Adrenal gland (tissue), 12 donors: ENCODE measurements around the gene SLC7A14. TPM values are rescaled to one million over a fixed set of nuclear protein-coding genes. Genes with fewer than 3 reads are reported as not detected.
A peak's percentile ranks its signal among the peaks of the same experiment; 100 is the strongest.

Experiments
- DNase-seq, 7 donors: peaks; one replicate each; pipeline ENCODE4 v3.0.0-alpha.2; 2019 to 2020
- H3K27ac ChIP-seq, 5 donors: fragments of 200-600 bp; sonication (generic) in 4 of 5; 1 replicate in 3 of 5; 2 replicates in 2 of 5; pipeline versions ENCODE4 v1.5.1 to v1.8.0; 2016 to 2020; ENCODE audit warnings: mild to moderate bottlenecking in 1 of 5
- H3K27me3 ChIP-seq: fragments of 200-600 bp; 2 replicates; pipeline ENCODE4 v1.8.0; 2021
- H3K36me3 ChIP-seq, 2 donors: fragments of 200-600 bp; replicated peaks in 1 of 2; 1 replicate in 1 of 2; 2 replicates in 1 of 2; pipeline versions ENCODE4 v1.5.1 to v1.8.0; 2018 to 2022
- H3K4me1 ChIP-seq, 2 donors: fragments of 200-600 bp; replicated peaks in 1 of 2; 1 replicate in 1 of 2; 2 replicates in 1 of 2; pipeline versions ENCODE4 v1.5.1 to v1.8.0; 2018 to 2021
- H3K4me3 ChIP-seq, 4 donors: fragments of 200-600 bp; sonication (generic) in 3 of 4; one replicate each; pipeline ENCODE4 v1.5.1; 2016 to 2018
- H3K9me3 ChIP-seq, 3 donors: fragments of 200-600 bp; sonication (generic) in 1 of 3; replicated peaks in 1 of 3; 1 replicate in 2 of 3; 2 replicates in 1 of 3; pipeline versions ENCODE4 v1.5.1 to v1.8.0; 2016 to 2021
- POLR2A ChIP-seq, 2 donors: fragments of 450-650 bp; IDR thresholded peaks; one replicate each; pipeline ENCODE4 v1.6.1; 2017; ENCODE audit warnings: antibody characterized with exemption in 2 of 2, mild to moderate bottlenecking in 2 of 2, moderate library complexity in 1 of 2
- WGBS, 4 donors: extraction: QIAGEN DNeasy Blood & Tissue Kit in 2 of 4; methylation state at CpG; one replicate each; pipeline versions ENCODE4 v1.1.5 to v1.1.7; 2013 to 2017; 5-methylcytosine and 5-hydroxymethylcytosine counted together
- intact Hi-C, 2 donors: fragments of 100-400 bp; cut with DNase I; formaldehyde crosslinking; loops; one replicate each; pipeline versions ENCODE4 v1.14.1 to v1.15.0; 2022 to 2023
- microRNA-seq, 3 donors: library from miRNA; unstranded; fragments of <30 nt; microRNA quantifications; one replicate each; pipeline ENCODE4, GENCODE V29; 2017 to 2020
- polyA plus RNA-seq, 3 donors: library from polyadenylated mRNA; stranded (reverse); fragments of 200-250 nt in 2 of 3; fragments of 350-450 nt in 1 of 3; fragmentation: Illumina TruSeq in 1 of 3; extraction: RNeasy Lipid Tissue Mini Kit (QIAGEN cat#74804) in 1 of 3; gene quantifications; one replicate each; pipeline ENCODE4 v1.2.3, GENCODE V29; 2013 to 2014
- total RNA-seq, 9 donors: library from RNA; depleted of rRNA in 4 of 9; stranded (reverse); fragments of >200 nt in 4 of 9; fragments of 120-200 nt in 1 of 9; fragmentation: NEBNext Ultra II Directional in 1 of 9; extraction: Animal tissue kit (Norgen Biotek cat#: 25700) in 1 of 9; gene quantifications; one replicate each; pipeline versions ENCODE4 v1.1.0 to v1.2.4, GENCODE V29; 2013 to 2023
- TF ChIP-seq, protein P1 (sequence below), 6 experiments: fragments of 450-650 bp in 4 of 6; fragments of 200-600 bp in 2 of 6; sonication (generic) in 1 of 6; IDR thresholded peaks; 1 replicate in 5 of 6; 2 replicates in 1 of 6; pipeline versions ENCODE4 v1.5.1 to v1.8.0; 2016 to 2021; ENCODE audit warnings: antibody characterized with exemption in 6 of 6, mild to moderate bottlenecking in 2 of 6, moderate library complexity in 1 of 6
- donor health status: healthy with polysubstance abuse.
- donor health status: Bipolar disorder and iron deficiency.
- donor health status: DM: yes; HTN: yes; CAD: no.
- donor health status: DM: no; HTN: no; CAD: no.
- donor health status: DM: no; HTN: no; CAD: no.
- donor health status: DM: yes; HTN: yes; CAD: no.

Gene SLC7A14
- total and polyA plus RNA-seq, 12 donors: 0.03 to 3.8 (median 0.48) TPM; not detected in 1

DNA sequence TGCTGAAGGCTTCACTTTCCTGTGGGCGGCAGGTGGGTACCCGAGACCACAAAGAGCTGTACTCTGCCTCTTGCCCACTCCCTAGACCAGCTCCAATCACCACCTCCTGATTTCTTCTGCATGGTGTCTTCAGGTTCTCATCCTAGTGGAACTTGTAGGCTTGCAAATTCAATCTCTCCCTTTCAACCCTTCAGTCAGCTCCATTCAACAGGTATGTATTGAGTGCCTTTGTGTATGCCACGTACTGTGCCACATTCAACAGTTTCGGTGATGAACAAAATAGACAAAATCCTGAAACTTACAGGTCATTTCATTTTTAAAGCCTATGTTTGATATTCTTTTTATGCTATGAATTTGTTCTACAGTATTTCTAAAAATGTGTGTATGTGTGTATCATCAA, 172.6 kb downstream of the SLC7A14 start:
- no peak overlapping the region for H3K4me3 ChIP-seq

DNA sequence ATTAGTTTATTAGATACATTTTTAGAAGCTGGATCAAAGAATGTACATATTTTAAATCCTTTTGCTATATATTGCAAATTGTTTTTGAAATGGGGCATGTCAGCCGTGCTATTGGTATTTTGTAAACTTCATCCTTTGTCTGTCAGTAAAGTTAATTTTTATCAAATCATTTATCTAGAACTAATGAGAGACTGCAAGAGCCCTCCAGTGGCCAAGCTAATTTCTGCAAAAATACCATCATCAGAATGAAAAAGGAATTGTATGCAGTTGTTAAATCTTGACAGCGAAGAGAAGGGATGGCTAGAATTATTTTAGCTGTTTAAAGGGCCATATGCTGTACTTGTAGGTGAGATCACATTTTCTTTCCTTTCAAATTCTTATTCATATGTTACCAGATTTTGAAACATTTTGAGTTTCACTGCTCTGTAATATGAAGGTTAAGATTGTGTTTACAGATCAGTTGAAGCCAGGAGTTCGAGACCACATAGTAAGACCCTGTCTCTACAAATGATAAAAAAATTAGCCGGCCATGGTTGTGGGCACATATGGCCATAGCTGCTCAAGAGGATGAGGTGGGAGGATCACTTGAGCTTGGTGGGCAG, 175.3 kb downstream of the SLC7A14 start:
- intact Hi-C loops: loop anchor here (5.0 to 10.0 kb wide), 3 partner anchors 98 to 404 kb away; no protein-coding TSS in a partner anchor
- TF ChIP-seq, protein P1, sequence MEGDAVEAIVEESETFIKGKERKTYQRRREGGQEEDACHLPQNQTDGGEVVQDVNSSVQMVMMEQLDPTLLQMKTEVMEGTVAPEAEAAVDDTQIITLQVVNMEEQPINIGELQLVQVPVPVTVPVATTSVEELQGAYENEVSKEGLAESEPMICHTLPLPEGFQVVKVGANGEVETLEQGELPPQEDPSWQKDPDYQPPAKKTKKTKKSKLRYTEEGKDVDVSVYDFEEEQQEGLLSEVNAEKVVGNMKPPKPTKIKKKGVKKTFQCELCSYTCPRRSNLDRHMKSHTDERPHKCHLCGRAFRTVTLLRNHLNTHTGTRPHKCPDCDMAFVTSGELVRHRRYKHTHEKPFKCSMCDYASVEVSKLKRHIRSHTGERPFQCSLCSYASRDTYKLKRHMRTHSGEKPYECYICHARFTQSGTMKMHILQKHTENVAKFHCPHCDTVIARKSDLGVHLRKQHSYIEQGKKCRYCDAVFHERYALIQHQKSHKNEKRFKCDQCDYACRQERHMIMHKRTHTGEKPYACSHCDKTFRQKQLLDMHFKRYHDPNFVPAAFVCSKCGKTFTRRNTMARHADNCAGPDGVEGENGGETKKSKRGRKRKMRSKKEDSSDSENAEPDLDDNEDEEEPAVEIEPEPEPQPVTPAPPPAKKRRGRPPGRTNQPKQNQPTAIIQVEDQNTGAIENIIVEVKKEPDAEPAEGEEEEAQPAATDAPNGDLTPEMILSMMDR (IDR thresholded peaks at IDR 0.05): peak; percentile 36 to 72 (median 65)
- no peak for TF ChIP-seq POLR2A (IDR thresholded peaks at IDR 0.05)
- Histone ChIP-seq H3K36me3 (no peaks in the 10 kb centered on the region), H3K27me3 (no peaks in the 10 kb centered on the region), H3K9me3 (no peaks in the 10 kb centered on the region), H3K27ac (no peak overlapping the region), H3K4me1 (no peaks in the 10 kb centered on the region), H3K4me3 (no peak overlapping the region)
- WGBS, 4 donors: 38 to 49% (median 46%) methylated on average over 4 of the region's 4 CpGs
- peak in 2 of 7 donors; percentile 36 to 53 for DNase-seq

More for the DNA sequence above, 172.6 kb downstream of the SLC7A14 start:
- Histone ChIP-seq H3K27ac (no peak overlapping the region), H3K27me3 (peaks cover 6% of the 10 kb centered on the region), H3K9me3 (no peaks in the 10 kb centered on the region), H3K36me3 (no peaks in the 10 kb centered on the region), H3K4me1 (peaks cover 0 to 3% of the 10 kb centered on the region in 2 donors)
- DNase-seq: no peak
- 92 to 97% (median 95%) methylated on average over 4 of the region's 4 CpGs for WGBS, 4 donors
- no peak for TF ChIP-seq POLR2A (IDR thresholded peaks at IDR 0.05)
- TF ChIP-seq, protein P1 (IDR thresholded peaks at IDR 0.05): no peak
- intact Hi-C loops: loop anchor here (5.0 to 10.0 kb wide), 3 partner anchors 101 to 402 kb away; no protein-coding TSS in a partner anchor

Small RNAs within 50 kb of the gene (microRNA-seq; reads per million reads assigned to microRNA genes)
- gene MIR6828: 0 reads per million in 3 donors

Other genes starting within 250 kb of the SLC7A14 start
- 10 to 100 TPM; 24.2 to 52.1 (median 48.0) TPM for gene SKIL, start 228.4 kb downstream of the SLC7A14 start, total RNA-seq
- gene SKIL, start 228.4 kb downstream of the SLC7A14 start, polyA plus RNA-seq: 10 to 100 TPM in 1 of 3 donors, 1 to 10 TPM in 2; 8.7 to 13.7 (median 9.6) TPM
- 10 to 100 TPM in 5 of 9 donors, 1 to 10 TPM in 4; 3.8 to 24.3 (median 11.0) TPM for gene CLDN11, start 167.2 kb downstream of the SLC7A14 start, total RNA-seq
- gene CLDN11, start 167.2 kb downstream of the SLC7A14 start, polyA plus RNA-seq: 1 to 10 TPM; 5.7 to 7.8 (median 6.4) TPM